HG03135 (cell line): ENCODE results near the gene RNF157.

Experiments used
- ATAC-seq: cut with Tn5 transposase; IDR thresholded peaks from one replicate; pipeline ENCODE4 v1.9.1; 2021; ENCODE audit warnings: mild to moderate bottlenecking, moderate library complexity; ENCODE audit not compliant: unreplicated experiment

Gene RNF157

GRCh38 chr17:76163919-76164318 is 76.4 kb downstream of the RNF157 start:
- ATAC-seq: no peak

GRCh38 chr17:76161619-76162266 is 78.5 kb downstream of the RNF157 start:
- ATAC-seq: no peak

GRCh38 chr17:76160896-76161528 is 79.3 kb downstream of the RNF157 start:
- ATAC-seq: no peak

- ATAC-seq: no peak
Observed at GRCh38 chr17:76159157-76159556, 81.1 kb downstream of the RNF157 start.

- no peak for ATAC-seq
Observed at GRCh38 chr17:76157759-76158158, 82.5 kb downstream of the RNF157 start.

- ATAC-seq: no peak
Observed at GRCh38 chr17:76156662-76156991, 83.7 kb downstream of the RNF157 start.

- ATAC-seq: no peak
Observed at GRCh38 chr17:76155988-76156661, 84.2 kb downstream of the RNF157 start.

- ATAC-seq: no peak
Observed at GRCh38 chr17:76154936-76155845, 85.1 kb downstream of the RNF157 start.

- ATAC-seq: no peak
Observed at GRCh38 chr17:76154292-76154691, 86.0 kb downstream of the RNF157 start.

GRCh38 chr17:76153640-76154039 is 86.7 kb downstream of the RNF157 start:
- no peak for ATAC-seq

- ATAC-seq: no peak
Observed at GRCh38 chr17:76153202-76153601, 87.1 kb downstream of the RNF157 start.

- no peak for ATAC-seq
Observed at GRCh38 chr17:76152591-76152990, 87.7 kb downstream of the RNF157 start.

GRCh38 chr17:76151896-76152454 is 88.3 kb downstream of the RNF157 start:
- ATAC-seq: no peak

- no peak for ATAC-seq
Observed at GRCh38 chr17:76150712-76151622, 89.3 kb downstream of the RNF157 start.

- no peak for ATAC-seq
Observed at GRCh38 chr17:76149214-76149613, 91.1 kb downstream of the RNF157 start.

GRCh38 chr17:76148015-76148326 is 92.3 kb downstream of the RNF157 start:
- ATAC-seq: no peak

GRCh38 chr17:76147211-76148014 is 92.9 kb downstream of the RNF157 start:
- ATAC-seq: no peak

GRCh38 chr17:76146053-76146851 is 94.0 kb downstream of the RNF157 start:
- ATAC-seq: no peak
